IMR-90 (cell line): Measurements from ENCODE around the gene BBIP1. TPM values are rescaled to one million over a fixed set of nuclear protein-coding genes. Genes with fewer than 3 reads are reported as not detected.
"Not testable (repeated sequence)": the region's sequence is repeated elsewhere in the genome, so short reads cannot be mapped to it uniquely, and the experiment has no call there.

Experiments used
- ATAC-seq: fragments of 200-7000 bp; cut with Tn5 transposase; 2 replicates; pipeline ENCODE4 v1.9.1; 2020; ENCODE audit warnings: low read depth, mild to moderate bottlenecking, moderate library complexity
- BruUV-seq: library from RNA; stranded (reverse); fragments of 400-500 nt; replicated peaks from 2 replicates; lab custom pipeline; 2021; lab: Mats Ljungman, UMichigan
- CTCF ChIA-PET: fragments of 300-600 bp; formaldehyde crosslinking; extraction: SDS; loops from one replicate; lab custom pipeline; 2021; ENCODE audit warnings: antibody characterized with exemption; lab: Yijun Ruan, JAX
- POLR2A ChIA-PET: fragments of 300-600 bp; sonication (Branson Sonifier 250); formaldehyde crosslinking; loops from one replicate; lab custom pipeline; 2022; ENCODE audit warnings: antibody characterized with exemption; ENCODE audit not compliant: unreplicated experiment; lab: Charles Lee
- DNase-seq: peaks from one replicate; pipeline ENCODE4 v3.0.0; 2013
- H2AFZ ChIP-seq: replicated peaks from 2 replicates; pipeline ENCODE3; 2013; ENCODE audit warnings: low read length, mild to moderate bottlenecking; ENCODE audit not compliant: poor library complexity
- H2AK5ac ChIP-seq: 2 replicates; pipeline ENCODE4 v1.6.1; 2013; ENCODE audit warnings: low read depth, low read length, inconsistent platforms
- H2AK9ac ChIP-seq: replicated peaks from 2 replicates; pipeline ENCODE3; 2013; ENCODE audit warnings: mild to moderate bottlenecking, low read depth, low read length, moderate library complexity; ENCODE audit not compliant: poor library complexity
- H2BK120ac ChIP-seq: 2 replicates; pipeline ENCODE4 v1.6.1; 2013; ENCODE audit warnings: low read depth, low read length, inconsistent platforms
- H2BK15ac ChIP-seq: 3 replicates; pipeline ENCODE4 v1.6.1; 2013; ENCODE audit warnings: low read depth, low read length, inconsistent platforms
- H2BK20ac ChIP-seq: 2 replicates; pipeline ENCODE4 v1.6.1; 2013; ENCODE audit warnings: low read depth, mild to moderate bottlenecking, inconsistent platforms, low read length, moderate library complexity
- H2BK5ac ChIP-seq: 2 replicates; pipeline ENCODE4 v1.6.1; 2013; ENCODE audit warnings: mild to moderate bottlenecking, low read depth, low read length, inconsistent platforms; ENCODE audit not compliant: poor library complexity, severe bottlenecking
- H3K14ac ChIP-seq: replicated peaks from 2 replicates; pipeline ENCODE4 v1.6.1; 2013; ENCODE audit warnings: low read depth, low read length, inconsistent platforms
- H3K18ac ChIP-seq: 2 replicates; pipeline ENCODE4 v1.6.1; 2013; ENCODE audit warnings: low read depth, low read length, control low read depth
- H3K23ac ChIP-seq: 2 replicates; pipeline ENCODE4 v1.6.1; 2013; ENCODE audit warnings: low read depth, low read length, inconsistent platforms
- H3K27ac ChIP-seq: 2 replicates; pipeline ENCODE4 v1.5.1; 2013; ENCODE audit warnings: mild to moderate bottlenecking, control low read depth, low read length; ENCODE audit not compliant: insufficient read depth
- H3K27me3 ChIP-seq: 2 replicates; pipeline ENCODE4 v1.6.1; 2013; ENCODE audit warnings: low read length; ENCODE audit not compliant: control insufficient read depth, insufficient read depth
- H3K36me3 ChIP-seq: 2 replicates; pipeline ENCODE4 v1.6.1; 2013; ENCODE audit warnings: low read length, mixed read lengths; ENCODE audit not compliant: control insufficient read depth, insufficient read depth
- H3K4ac ChIP-seq: 2 replicates; pipeline ENCODE4 v1.6.1; 2013; ENCODE audit warnings: low read depth, low read length, inconsistent platforms
- H3K4me1 ChIP-seq: 2 replicates; pipeline ENCODE4 v1.6.1; 2013; ENCODE audit warnings: low read length, mixed read lengths; ENCODE audit not compliant: control insufficient read depth, insufficient read depth
- H3K4me2 ChIP-seq: 2 replicates; pipeline ENCODE4 v1.6.1; 2013; ENCODE audit warnings: low read depth, mild to moderate bottlenecking, control low read depth, low read length, moderate library complexity
- H3K4me3 ChIP-seq: 2 replicates; pipeline ENCODE4 v1.5.1; 2013; ENCODE audit warnings: low read depth, mild to moderate bottlenecking, control low read depth, low read length, moderate library complexity; ENCODE audit not compliant: insufficient read depth
- H3K56ac ChIP-seq: 2 replicates; pipeline ENCODE4 v1.6.1; 2013; ENCODE audit warnings: low read length, inconsistent platforms; ENCODE audit not compliant: insufficient read depth; ENCODE audit errors: extremely low read depth
- H3K79me1 ChIP-seq, 2 experiments: 2 replicates each; pipeline ENCODE4 v1.6.1; 2013; ENCODE audit warnings: low read length in 2 of 2, inconsistent platforms in 1 of 2, low read depth in 1 of 2
- H3K9ac ChIP-seq: 2 replicates; pipeline ENCODE4 v1.6.1; 2013; ENCODE audit warnings: low read depth, low read length, control low read depth
- H3K9me1 ChIP-seq: 2 replicates; pipeline ENCODE4 v1.6.1; 2013; ENCODE audit warnings: low read length, inconsistent platforms; ENCODE audit not compliant: insufficient read depth
- H3K9me3 ChIP-seq: 2 replicates; pipeline ENCODE4 v1.6.1; 2013; ENCODE audit warnings: low read length; ENCODE audit not compliant: control insufficient read depth, insufficient read depth
- H4K20me1 ChIP-seq: 2 replicates; pipeline ENCODE4 v1.6.1; 2013; ENCODE audit warnings: low read length, inconsistent platforms; ENCODE audit not compliant: insufficient read depth
- H4K5ac ChIP-seq: 2 replicates; pipeline ENCODE4 v1.6.1; 2013; ENCODE audit warnings: mild to moderate bottlenecking, low read depth, low read length, control low read depth
- H4K8ac ChIP-seq, 2 experiments: 2 replicates each; pipeline ENCODE4 v1.6.1; 2013; ENCODE audit warnings: low read depth in 2 of 2, low read length in 2 of 2, control low read depth in 1 of 2, inconsistent platforms in 1 of 2
- H4K91ac ChIP-seq: 2 replicates; pipeline ENCODE4 v1.6.1; 2013; ENCODE audit warnings: low read depth, low read length, inconsistent platforms; ENCODE audit not compliant: insufficient read depth
- WGBS, 2 experiments: methylation state at CpG; one replicate each; pipeline versions ENCODE4 v1.1.5 to v1.1.7; 2013; ENCODE audit warnings: missing lambda C conversion rate in 2 of 2; ENCODE audit not compliant: insufficient read length in 1 of 2; ENCODE audit errors: extremely low coverage in 2 of 2; 5-methylcytosine and 5-hydroxymethylcytosine counted together
- dilution Hi-C: fragments of 300-500 bp; cut with HindIII; formaldehyde crosslinking; loops from one replicate; pipeline ENCODE4 v1.14.3; 2018; ENCODE audit warnings: low sequenced_read_pairs; ENCODE audit not compliant: unreplicated experiment
- in situ Hi-C: fragments of 300-500 bp; cut with MboI; formaldehyde crosslinking; loops from 3 replicates; pipeline ENCODE4 v1.14.3; 2019; ENCODE audit warnings: low sequenced_read_pairs, inconsistent platforms, mixed read lengths
- intact Hi-C: fragments of 100-400 bp; cut with micrococcal nuclease; formaldehyde crosslinking; loops from 2 replicates; pipeline ENCODE4 v1.10.0; 2022
- polyA plus RNA-seq, 3 experiments: library from polyadenylated mRNA; depleted of rRNA; stranded (reverse); fragments of >200 nt; gene quantifications; 2 replicates each; pipeline ENCODE4 v1.2.3, GENCODE V29; 2012; ENCODE audit warnings: low replicate concordance in 1 of 3
- total RNA-seq: library from RNA; depleted of rRNA; stranded (reverse); fragments of >200 nt; gene quantifications from 2 replicates; pipeline ENCODE4 v1.2.3, GENCODE V29; 2012

BBIP1 gene
- total and polyA plus RNA-seq, 2 of the 4 experiments (the other 2 are of a cell fraction) = 17.4 to 19.9 TPM

DNA sequence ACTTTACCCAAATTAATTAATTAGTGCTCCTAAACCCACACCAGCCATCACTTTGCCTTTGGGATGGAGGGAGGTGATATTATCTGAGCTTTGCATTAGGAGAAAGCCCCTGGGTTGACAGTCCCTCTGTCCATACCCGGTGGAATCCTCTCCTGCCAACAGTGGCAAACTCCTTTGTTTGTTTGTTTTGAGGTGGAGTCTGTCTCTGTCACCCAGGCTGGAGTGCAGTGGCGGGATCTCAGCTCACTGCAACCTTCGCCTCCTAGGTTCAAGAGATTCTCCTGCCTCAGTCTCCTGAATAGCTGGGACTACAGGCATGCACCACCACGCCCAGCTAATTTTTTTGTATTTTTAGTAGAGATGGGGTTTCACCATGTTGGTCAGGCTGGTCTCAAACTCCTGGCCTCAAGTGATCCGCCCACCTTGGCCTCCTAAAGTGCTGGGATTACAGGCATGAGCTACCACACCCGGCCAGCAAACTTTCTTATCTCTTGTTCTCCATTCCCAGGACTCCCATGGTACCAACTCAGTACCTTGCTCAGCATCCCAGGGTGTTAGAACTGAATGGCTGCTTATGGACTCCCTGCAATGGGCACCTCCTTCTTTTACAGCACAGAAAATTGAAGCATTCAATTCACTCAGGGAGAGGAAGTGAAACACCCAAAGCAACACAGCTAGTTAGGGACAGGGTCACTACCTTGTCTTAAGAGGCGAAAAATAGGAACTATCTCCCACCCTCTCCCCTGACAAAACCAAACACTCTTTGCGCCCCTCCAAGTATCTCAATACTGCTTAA is 51.8 kb downstream of the BBIP1 start:
- H3K9ac ChIP-seq, H4K91ac ChIP-seq, H4K20me1 ChIP-seq, H3K4ac ChIP-seq, dilution Hi-C loops, H2AK5ac ChIP-seq, H3K4me3 ChIP-seq, H3K9me3 ChIP-seq, H3K36me3 ChIP-seq, H3K18ac ChIP-seq, H2AK9ac ChIP-seq, H3K79me1 ChIP-seq, ATAC-seq, intact Hi-C loops, in situ Hi-C loops, H3K56ac ChIP-seq, H3K4me2 ChIP-seq, POLR2A ChIA-PET, H2BK5ac ChIP-seq, H3K27ac ChIP-seq, DNase-seq, BruUV-seq, H3K27me3 ChIP-seq, H4K5ac ChIP-seq: not testable (repeated sequence)
- peak overlapping the region; percentile 50 for H3K23ac ChIP-seq
- CTCF ChIA-PET = interaction anchor here (1.6 kb wide), 1 partner anchor 15 kb away, joined by 4 read pairs; no protein-coding TSS in a partner anchor
- peaks cover 17% of the 10 kb centered on the region for H3K9me1 ChIP-seq
- H3K4me1 ChIP-seq = peaks cover 13% of the 10 kb centered on the region
- H2AFZ ChIP-seq = peak overlapping the region; percentile 9
- H4K8ac ChIP-seq = 0 out of 4 replicates have a peak overlapping the region, but pooled peaks of 1 of the 2 experiments have one; percentile 9
- H2BK15ac ChIP-seq = peak overlapping the region; percentile 52; the same call in 1 of the 3 replicates
- WGBS, 2 experiments = 100% methylated on average over 2 of the region's 8 CpGs; no CpG with 5 or more reads in 1 of the 2 experiments
- H2BK20ac ChIP-seq = peak overlapping the region; percentile 33; the same call in 1 of the 2 replicates
- H3K14ac ChIP-seq = 0 out of 2 replicates have a peak overlapping the region, but pooled peaks have one; percentile 57
- H2BK120ac ChIP-seq = peak overlapping the region; percentile 43; the same call in 1 of the 2 replicates
